Measurements from ENCODE around the gene CLSTN3. TPM values are rescaled to one million over a fixed set of nuclear protein-coding genes. Genes with fewer than 3 reads are reported as not detected.

Gene CLSTN3
- total and polyA plus RNA-seq, 2 donors (not counting 1 experiment from before 2014, with no cell fraction given) = 11.9 to 23.5 TPM

DNA sequence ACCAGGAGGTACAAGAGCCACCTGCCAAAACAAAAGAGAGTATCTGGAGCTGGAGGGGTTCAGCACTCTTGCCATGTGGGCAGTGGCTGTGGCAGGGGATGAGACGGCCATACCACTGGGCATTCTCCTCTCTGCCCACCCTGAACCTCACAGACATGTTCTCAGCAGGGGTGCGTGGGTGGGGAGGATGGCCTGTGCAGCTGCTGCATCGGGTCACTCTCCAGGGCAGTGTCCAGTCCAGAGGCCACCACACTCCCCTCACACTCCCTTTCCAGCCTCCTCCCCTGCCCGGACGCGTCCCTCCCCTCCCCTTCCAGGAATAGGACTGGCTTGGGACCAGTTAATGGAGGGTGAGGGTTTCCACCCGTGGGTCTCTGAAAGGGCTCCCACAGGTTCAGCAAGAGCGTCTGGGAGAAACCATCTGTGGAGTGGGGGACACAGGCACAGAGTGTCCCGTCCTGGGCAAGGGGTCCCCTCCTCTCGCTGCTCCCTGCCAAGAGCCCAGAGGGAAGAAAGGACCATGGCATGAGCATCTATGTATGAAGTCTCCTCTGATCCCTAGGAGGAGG, 38.4 kb upstream of the CLSTN3 start:
- H3K4me1 ChIP-seq (ENCODE audit: control insufficient read depth, extremely low read depth, insufficient read depth, low read length) = peaks cover 16% of the 10 kb centered on the region
- peaks cover 3% of the 10 kb centered on the region for H3K79me2 ChIP-seq (ENCODE audit: control insufficient read depth, insufficient read depth, low read length)
- H4K20me1 ChIP-seq (ENCODE audit: control insufficient read depth, extremely low read depth, insufficient read depth, low read length) = no peaks in the 10 kb centered on the region
- H3K9ac ChIP-seq (ENCODE audit: insufficient read depth, low read length) = peak overlapping the region; percentile 68
- no peaks in the 10 kb centered on the region for H3K9me3 ChIP-seq (ENCODE audit: control insufficient read depth, insufficient read depth, low read depth, low read length)
- H3K27ac ChIP-seq (ENCODE audit: insufficient read depth, low read length) = peak overlapping the region; percentile 84
- peaks cover 16% of the 10 kb centered on the region for H3K36me3 ChIP-seq (ENCODE audit: control insufficient read depth, insufficient read depth, low read length)
- no peak for TF ChIP-seq EZH2 (IDR thresholded peaks at IDR 0.05; ENCODE audit: low read length, missing control alignments)
- no peak for TF ChIP-seq CTCF (conservative IDR thresholded peaks at IDR 0.05 in 1 of 2, IDR thresholded peaks at IDR 0.05 in 1 of 2; ENCODE audit: low read depth in 1 of 2, low read length in 2 of 2)
- peak overlapping the region; percentile 35 for H2AFZ ChIP-seq (ENCODE audit: low read length)
- no peak for DNase-seq (ENCODE audit: low read depth in 2 of 2)
- H3K4me2 ChIP-seq (ENCODE audit: extremely low read depth, insufficient read depth, low read length) = peak overlapping the region; percentile 94
- no peaks in the 10 kb centered on the region for H3K27me3 ChIP-seq (ENCODE audit: control insufficient read depth, insufficient read depth, low read length)
- H3K4me3 ChIP-seq (replicated peaks in 1 of 4; ENCODE audit: control extremely low read depth in 1 of 4, insufficient read depth in 1 of 4, low read depth in 3 of 4, low read length in 4 of 4) = peak overlapping the region; percentile 44 to 93 (median 80)

GRCh38 chr12:7092229-7092985, 37.8 kb upstream of the CLSTN3 start, which contains the start of gene C1R:
C1R (minus strand) TSS chr12:7092445; CDS start chr12:7092388, 57 bp downstream.
- H3K4me2 ChIP-seq (ENCODE audit: extremely low read depth, insufficient read depth, low read length) = peak within 1 kb of the TSS; percentile 94
- H3K79me2 ChIP-seq (ENCODE audit: control insufficient read depth, insufficient read depth, low read length) = peaks cover 3% of the 10 kb centered on the region
- peak within 1 kb of the TSS; percentile 68 for H3K9ac ChIP-seq (ENCODE audit: insufficient read depth, low read length)
- no peaks in the 10 kb centered on the region for H4K20me1 ChIP-seq (ENCODE audit: control insufficient read depth, extremely low read depth, insufficient read depth, low read length)
- no peaks in the 10 kb centered on the region for H3K27me3 ChIP-seq (ENCODE audit: control insufficient read depth, insufficient read depth, low read length)
- peak; percentile 87 to 95 for DNase-seq (ENCODE audit: low read depth in 2 of 2)
- TF ChIP-seq EZH2 (IDR thresholded peaks at IDR 0.05; ENCODE audit: low read length, missing control alignments) (no peak), CTCF (conservative IDR thresholded peaks at IDR 0.05 in 1 of 2, IDR thresholded peaks at IDR 0.05 in 1 of 2; ENCODE audit: low read depth in 1 of 2, low read length in 2 of 2) (peak; percentile 88 to 94)
- peaks cover 17% of the 10 kb centered on the region for H3K36me3 ChIP-seq (ENCODE audit: control insufficient read depth, insufficient read depth, low read length)
- peak within 1 kb of the TSS; percentile 84 for H3K27ac ChIP-seq (ENCODE audit: insufficient read depth, low read length)
- H3K4me3 ChIP-seq (replicated peaks in 1 of 4; ENCODE audit: control extremely low read depth in 1 of 4, insufficient read depth in 1 of 4, low read depth in 3 of 4, low read length in 4 of 4) = peak within 1 kb of the TSS; percentile 44 to 93 (median 80)
- H3K9me3 ChIP-seq (ENCODE audit: control insufficient read depth, insufficient read depth, low read depth, low read length) = no peaks in the 10 kb centered on the region
- peaks cover 16% of the 10 kb centered on the region for H3K4me1 ChIP-seq (ENCODE audit: control insufficient read depth, extremely low read depth, insufficient read depth, low read length)
- peak within 1 kb of the TSS; percentile 66 for H2AFZ ChIP-seq (ENCODE audit: low read length)

- no peak overlapping the region for H3K9ac ChIP-seq (ENCODE audit: insufficient read depth, low read length)
- peaks cover 3% of the 10 kb centered on the region for H3K79me2 ChIP-seq (ENCODE audit: control insufficient read depth, insufficient read depth, low read length)
- H3K36me3 ChIP-seq (ENCODE audit: control insufficient read depth, insufficient read depth, low read length) = peaks cover 13% of the 10 kb centered on the region
- H3K4me3 ChIP-seq (replicated peaks in 1 of 4; ENCODE audit: control extremely low read depth in 1 of 4, insufficient read depth in 1 of 4, low read depth in 3 of 4, low read length in 4 of 4) = no peak overlapping the region
- H2AFZ ChIP-seq (ENCODE audit: low read length) = peak overlapping the region; percentile 66
- no peak for DNase-seq (ENCODE audit: low read depth in 2 of 2)
- no peak overlapping the region for H3K4me2 ChIP-seq (ENCODE audit: extremely low read depth, insufficient read depth, low read length)
- TF ChIP-seq EZH2 (IDR thresholded peaks at IDR 0.05; ENCODE audit: low read length, missing control alignments) (no peak), CTCF (conservative IDR thresholded peaks at IDR 0.05 in 1 of 2, IDR thresholded peaks at IDR 0.05 in 1 of 2; ENCODE audit: low read depth in 1 of 2, low read length in 2 of 2) (no peak)
- H3K9me3 ChIP-seq (ENCODE audit: control insufficient read depth, insufficient read depth, low read depth, low read length) = no peaks in the 10 kb centered on the region
- H3K27me3 ChIP-seq (ENCODE audit: control insufficient read depth, insufficient read depth, low read length) = no peaks in the 10 kb centered on the region
- peaks cover 16% of the 10 kb centered on the region for H3K4me1 ChIP-seq (ENCODE audit: control insufficient read depth, extremely low read depth, insufficient read depth, low read length)
- peak overlapping the region; percentile 40 for H3K27ac ChIP-seq (ENCODE audit: insufficient read depth, low read length)
- H4K20me1 ChIP-seq (ENCODE audit: control insufficient read depth, extremely low read depth, insufficient read depth, low read length) = no peaks in the 10 kb centered on the region
Measured at GRCh38 chr12:7092986-7093460, 37.1 kb upstream of the CLSTN3 start.
